Caki2 (cell line): ENCODE data around the gene MOCOS. TPM values are rescaled to one million over a fixed set of nuclear protein-coding genes. Genes with fewer than 3 reads are reported as not detected.
A peak's percentile ranks its signal among the peaks of the same experiment; 100 is the strongest.

Experiments used
- DNase-seq: peaks from one replicate; pipeline ENCODE4 v3.0.0-alpha.2; 2015; ENCODE audit warnings: low read depth
- in situ Hi-C: cut with HindIII; loops from 2 replicates; pipeline ENCODE4 v1.10.0; 2016; ENCODE audit warnings: low sequenced_read_pairs, low pct_unique_long_range_greater_than_20kb, mixed read lengths
- total RNA-seq: library from RNA; depleted of rRNA; stranded (reverse); fragments of >200 nt; shearing (Covaris generic); gene quantifications from 2 replicates; pipeline ENCODE4 v1.2.3, GENCODE V29; 2014; ENCODE audit warnings: low replicate concordance; rRNA removed

The MOCOS gene
- total RNA-seq, 1 experiment from 2014 or later = 10.2 TPM

DNA sequence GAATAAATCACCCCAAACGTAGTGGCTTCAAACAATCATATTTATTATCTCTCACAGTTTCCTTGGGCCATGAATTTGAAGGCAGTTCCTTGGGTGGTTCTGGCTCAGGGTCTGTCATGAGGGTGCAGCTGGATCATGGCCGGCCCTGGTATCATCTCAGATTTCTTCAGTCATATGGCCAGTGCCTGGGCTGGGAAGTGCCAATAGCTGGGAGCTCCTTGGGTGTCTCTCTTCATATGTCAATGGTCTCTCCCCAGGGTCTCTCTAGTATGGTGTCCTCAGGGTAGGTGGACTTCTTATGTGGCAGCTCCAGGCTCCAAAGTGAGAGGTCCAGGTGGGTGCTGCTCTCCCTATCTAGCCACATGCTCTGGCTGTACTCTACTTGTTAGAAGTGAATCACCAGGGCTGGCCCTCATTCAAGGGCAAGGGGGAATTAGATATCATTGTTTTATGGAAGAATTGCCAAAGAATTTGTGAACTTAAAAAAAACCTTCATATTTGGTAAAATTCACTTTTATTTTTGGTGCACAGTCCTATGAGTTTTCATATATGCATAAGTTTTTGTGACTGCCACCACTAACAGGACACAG is 125.6 kb downstream of the MOCOS start:
- DNase-seq = no peak
- in situ Hi-C loops = no loop called here

DNA sequence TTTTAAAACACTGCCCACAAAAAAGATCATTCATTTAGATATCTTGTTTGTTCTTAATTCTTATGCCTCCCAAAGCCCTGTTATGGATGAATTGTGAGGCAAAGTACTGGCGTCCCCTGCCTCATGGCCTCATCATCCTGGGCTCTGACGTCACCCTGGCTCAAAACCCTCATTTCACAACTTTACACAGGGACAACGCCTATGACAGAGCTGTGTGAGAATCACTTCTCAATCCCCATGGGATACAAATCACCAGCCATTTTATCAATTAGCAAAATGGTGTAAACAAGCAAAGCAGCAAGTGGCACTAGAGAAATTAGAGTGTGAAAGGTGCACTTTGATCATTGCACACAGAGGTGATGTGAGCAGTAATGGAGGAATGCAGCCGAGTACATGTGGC is 126.8 kb downstream of the MOCOS start:
- in situ Hi-C loops = no loop called here

DNA sequence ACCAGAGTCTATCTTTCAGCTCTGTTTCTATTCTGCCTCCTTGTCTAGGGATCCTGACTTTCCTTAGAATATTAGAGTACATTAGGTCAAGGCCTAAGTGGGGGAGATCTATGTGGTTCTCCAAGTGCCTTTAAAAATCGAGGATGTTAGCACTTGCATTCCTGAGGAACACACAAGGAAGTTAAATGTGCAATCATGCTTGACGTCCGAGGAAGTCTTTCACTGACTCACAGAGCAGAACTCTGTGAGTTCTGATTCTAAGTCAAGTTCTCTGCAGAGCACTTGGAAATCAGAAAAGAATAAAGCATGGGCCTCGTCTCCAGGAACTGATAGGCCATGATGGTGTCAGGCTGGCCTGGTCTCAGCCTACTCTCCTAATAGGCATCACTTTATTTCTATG is 127.5 kb downstream of the MOCOS start:
- in situ Hi-C loops = no loop called here
- peak; percentile 63 for DNase-seq

More for the DNA sequence above, 126.8 kb downstream of the MOCOS start:
- DNase-seq = no peak

DNA sequence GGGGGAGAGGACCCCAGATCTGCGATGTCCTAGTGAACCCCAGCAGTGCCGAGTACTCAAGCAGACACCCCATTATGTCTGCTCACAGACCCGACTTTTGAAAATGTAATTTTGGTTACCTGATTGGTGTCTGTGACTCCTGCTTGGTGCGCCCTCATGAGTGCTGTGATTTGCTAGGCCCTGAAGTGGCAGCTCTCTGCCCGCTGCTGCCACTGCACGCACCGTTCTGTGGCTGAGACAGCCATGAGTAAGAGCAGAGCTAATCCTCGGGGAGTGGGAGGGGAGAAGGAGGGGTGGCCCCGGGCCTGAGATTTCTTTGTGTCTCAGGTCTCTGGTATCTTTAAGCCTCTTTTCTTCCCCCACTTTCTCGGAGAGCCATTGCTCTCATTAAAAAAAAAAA is 128.4 kb downstream of the MOCOS start:
- peak; percentile 40 for DNase-seq
- in situ Hi-C loops = no loop called here

DNA sequence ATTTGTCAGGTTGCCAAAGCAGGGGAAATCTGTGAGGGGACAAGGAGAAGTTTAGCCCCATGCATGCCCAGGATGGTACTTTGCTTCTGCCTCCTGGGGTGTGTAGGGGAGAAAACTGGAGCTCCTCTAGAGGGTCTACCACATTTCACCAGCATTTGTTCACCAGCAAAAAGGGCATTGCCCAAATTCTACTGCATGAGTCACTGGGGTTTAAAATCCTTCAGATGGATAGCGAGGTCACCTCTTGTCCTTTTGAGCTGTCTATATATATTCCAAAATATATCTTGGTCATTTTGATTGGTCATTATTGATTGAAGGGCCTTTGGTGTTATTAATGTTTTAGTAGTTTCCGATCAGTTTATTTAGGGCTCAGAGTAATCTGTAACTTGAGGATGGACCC is 128.9 kb downstream of the MOCOS start:
- in situ Hi-C loops = no loop called here
- DNase-seq = no peak

Other genes with a start within 250 kb of the MOCOS start
- gene RPRD1A, start 119.9 kb upstream of the MOCOS start, total RNA-seq = 25.1 and 37.3 TPM in 2 replicates
- gene SLC39A6, start 58.2 kb upstream of the MOCOS start, total RNA-seq = 36.7 and 37.0 TPM in 2 replicates
- gene ELP2, start 57.6 kb upstream of the MOCOS start, total RNA-seq = 64.6 and 91.0 TPM in 2 replicates
- 7.8 and 15.0 TPM in 2 replicates for gene FHOD3, start 110.2 kb downstream of the MOCOS start, total RNA-seq